HEK293 (cell line): ENCODE data around the gene APPBP2.
A peak's percentile ranks its signal among the peaks of the same experiment; 100 is the strongest.

ENCODE experiments used
- FEZF1 ChIP-seq: fragments of 450-650 bp; formaldehyde crosslinking; IDR thresholded peaks from 2 replicates; pipeline ENCODE4 v1.5.1; 2016; ENCODE audit warnings: missing biosample characterization, missing genetic modification characterization
- KLF10 ChIP-seq: fragments of 450-650 bp; IDR thresholded peaks from 2 replicates; pipeline ENCODE4 v1.5.1; 2018; ENCODE audit warnings: missing biosample characterization, mild to moderate bottlenecking, missing genetic modification characterization
- KLF7 ChIP-seq: fragments of 450-650 bp; formaldehyde crosslinking; IDR thresholded peaks from 2 replicates; pipeline ENCODE4 v1.5.1; 2016; ENCODE audit warnings: missing biosample characterization, missing genetic modification characterization, borderline replicate concordance
- KLF8 ChIP-seq: fragments of 450-650 bp; formaldehyde crosslinking; IDR thresholded peaks from 2 replicates; pipeline ENCODE4 v1.5.1; 2016; ENCODE audit warnings: missing biosample characterization, missing genetic modification characterization
- KLF9 ChIP-seq: fragments of 450-650 bp; formaldehyde crosslinking; IDR thresholded peaks from 2 replicates; pipeline ENCODE4 v1.5.1; 2016; ENCODE audit warnings: missing biosample characterization, missing genetic modification characterization, low read depth
- OSR2 ChIP-seq: fragments of 450-650 bp; formaldehyde crosslinking; IDR thresholded peaks from 2 replicates; pipeline ENCODE4 v1.5.1; 2016; ENCODE audit warnings: missing biosample characterization, missing genetic modification characterization
- PRDM2 ChIP-seq: fragments of 450-650 bp; formaldehyde crosslinking; IDR thresholded peaks from 2 replicates; pipeline ENCODE4 v1.5.1; 2016; ENCODE audit warnings: missing biosample characterization, missing genetic modification characterization, borderline replicate concordance
- SALL2 ChIP-seq: fragments of 450-650 bp; formaldehyde crosslinking; IDR thresholded peaks from 2 replicates; pipeline ENCODE4 v1.5.0; 2017; ENCODE audit warnings: missing biosample characterization, mild to moderate bottlenecking, missing genetic modification characterization, borderline replicate concordance
- SP7 ChIP-seq: fragments of 450-650 bp; formaldehyde crosslinking; IDR thresholded peaks from 2 replicates; pipeline ENCODE4 v1.5.1; 2016; ENCODE audit warnings: missing biosample characterization, missing genetic modification characterization
- ZNF114 ChIP-seq: fragments of 450-650 bp; formaldehyde crosslinking; IDR thresholded peaks from 2 replicates; pipeline ENCODE4 v1.5.0; 2017; ENCODE audit warnings: missing biosample characterization, missing genetic modification characterization
- ZNF214 ChIP-seq: fragments of 450-650 bp; formaldehyde crosslinking; IDR thresholded peaks from 2 replicates; pipeline ENCODE4 v1.5.1; 2017; ENCODE audit warnings: missing biosample characterization, mild to moderate bottlenecking, missing genetic modification characterization, borderline replicate concordance
- ZNF24 ChIP-seq: fragments of 450-650 bp; formaldehyde crosslinking; IDR thresholded peaks from 2 replicates; pipeline ENCODE4 v1.5.1; 2016; ENCODE audit warnings: missing biosample characterization, missing genetic modification characterization
- ZNF311 ChIP-seq: fragments of 450-650 bp; formaldehyde crosslinking; IDR thresholded peaks from 2 replicates; pipeline ENCODE4 v1.5.1; 2017; ENCODE audit warnings: missing biosample characterization, missing genetic modification characterization, borderline replicate concordance
- ZNF354C ChIP-seq: fragments of 450-650 bp; formaldehyde crosslinking; IDR thresholded peaks from 2 replicates; pipeline ENCODE4 v1.5.1; 2016; ENCODE audit warnings: missing biosample characterization, missing genetic modification characterization, low read depth, borderline replicate concordance
- ZNF416 ChIP-seq: fragments of 450-650 bp; formaldehyde crosslinking; IDR thresholded peaks from 2 replicates; pipeline ENCODE4 v1.5.1; 2016; ENCODE audit warnings: missing biosample characterization, missing genetic modification characterization
- ZNF48 ChIP-seq: fragments of 450-650 bp; formaldehyde crosslinking; IDR thresholded peaks from 2 replicates; pipeline ENCODE4 v1.5.1; 2016; ENCODE audit warnings: missing biosample characterization, missing genetic modification characterization
- ZNF501 ChIP-seq: fragments of 450-650 bp; formaldehyde crosslinking; IDR thresholded peaks from 2 replicates; pipeline ENCODE4 v1.5.1; 2016; ENCODE audit warnings: missing biosample characterization, missing genetic modification characterization
- ZNF555 ChIP-seq: fragments of 450-650 bp; formaldehyde crosslinking; conservative IDR thresholded peaks from 2 replicates; pipeline ENCODE4 v1.5.1; 2017; ENCODE audit warnings: missing biosample characterization, mild to moderate bottlenecking, missing genetic modification characterization, inconsistent platforms
- ZNF558 ChIP-seq: fragments of 450-650 bp; formaldehyde crosslinking; IDR thresholded peaks from 2 replicates; pipeline ENCODE4 v1.5.1; 2016; ENCODE audit warnings: missing biosample characterization, missing genetic modification characterization
- ZNF623 ChIP-seq: fragments of 450-650 bp; formaldehyde crosslinking; IDR thresholded peaks from 2 replicates; pipeline ENCODE4 v1.5.1; 2016; ENCODE audit warnings: missing biosample characterization, missing genetic modification characterization
- ZNF626 ChIP-seq: fragments of 450-650 bp; sonication (Bioruptor Pico); formaldehyde crosslinking; IDR thresholded peaks from 2 replicates; pipeline ENCODE4 v1.5.1; 2018; ENCODE audit warnings: missing biosample characterization, missing genetic modification characterization, inconsistent platforms
- ZNF658 ChIP-seq: fragments of 450-650 bp; formaldehyde crosslinking; IDR thresholded peaks from 2 replicates; pipeline ENCODE4; 2016; ENCODE audit warnings: missing biosample characterization, missing genetic modification characterization
- ZNF670 ChIP-seq: fragments of 450-650 bp; formaldehyde crosslinking; IDR thresholded peaks from 2 replicates; pipeline ENCODE4 v1.5.1; 2016; ENCODE audit warnings: missing biosample characterization, missing genetic modification characterization, low read depth
- ZSCAN16 ChIP-seq: fragments of 450-650 bp; formaldehyde crosslinking; IDR thresholded peaks from 2 replicates; pipeline ENCODE4 v1.5.1; 2016; ENCODE audit warnings: missing biosample characterization, missing genetic modification characterization
- TF ChIP-seq, protein P1 (sequence below): fragments of 450-650 bp; formaldehyde crosslinking; optimal IDR thresholded peaks from 2 replicates; pipeline ENCODE3; 2016; ENCODE audit warnings: missing biosample characterization, mild to moderate bottlenecking, missing genetic modification characterization
- TF ChIP-seq, protein P2 (sequence below): IDR thresholded peaks from 2 replicates; pipeline ENCODE4 v1.6.1; 2011; ENCODE audit warnings: mild to moderate bottlenecking, low read depth, low read length, borderline replicate concordance
- TF ChIP-seq, protein P3 (sequence below): fragments of 450-650 bp; formaldehyde crosslinking; IDR thresholded peaks from 2 replicates; pipeline ENCODE4 v1.5.1; 2016; ENCODE audit warnings: missing biosample characterization, missing genetic modification characterization
- TF ChIP-seq, protein P4 (sequence below): sonication (generic); formaldehyde crosslinking; IDR thresholded peaks from 2 replicates; pipeline ENCODE4 v1.8.1; 2022; ENCODE audit warnings: mild to moderate bottlenecking, moderate library complexity, missing genetic modification reagents

The APPBP2 gene

GRCh38 chr17:60525685-60526514 lies at the start of gene APPBP2 (continued):
- TF ChIP-seq, protein P1, sequence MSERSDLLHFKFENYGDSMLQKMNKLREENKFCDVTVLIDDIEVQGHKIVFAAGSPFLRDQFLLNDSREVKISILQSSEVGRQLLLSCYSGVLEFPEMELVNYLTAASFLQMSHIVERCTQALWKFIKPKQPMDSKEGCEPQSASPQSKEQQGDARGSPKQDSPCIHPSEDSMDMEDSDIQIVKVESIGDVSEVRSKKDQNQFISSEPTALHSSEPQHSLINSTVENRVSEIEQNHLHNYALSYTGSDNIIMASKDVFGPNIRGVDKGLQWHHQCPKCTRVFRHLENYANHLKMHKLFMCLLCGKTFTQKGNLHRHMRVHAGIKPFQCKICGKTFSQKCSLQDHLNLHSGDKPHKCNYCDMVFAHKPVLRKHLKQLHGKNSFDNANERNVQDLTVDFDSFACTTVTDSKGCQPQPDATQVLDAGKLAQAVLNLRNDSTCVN = peak; percentile 59
- TF ChIP-seq KLF8 (peak; percentile 88), PRDM2 (tag by site-specific recombination) (no peak), ZNF623 (tag by site-specific recombination) (0 out of 2 replicates have a peak, but pooled peaks have one; percentile 5), ZNF24 (tag by site-specific recombination) (no peak), ZNF214 (tag by site-specific recombination) (no peak), ZNF48 (tag by site-specific recombination) (no peak), ZNF558 (tag by site-specific recombination) (no peak), ZNF670 (tag by site-specific recombination) (no peak), ZNF626 (tag by site-specific recombination) (no peak), OSR2 (no peak), ZNF311 (tag by site-specific recombination) (no peak), FEZF1 (tag by site-specific recombination) (no peak), KLF9 (peak; percentile 83), ZNF416 (tag by site-specific recombination) (no peak), ZNF555 (tag by site-specific recombination) (no peak), KLF10 (tag by site-specific recombination) (no peak), ZNF114 (tag by site-specific recombination) (no peak), SP7 (tag by site-specific recombination) (peak; percentile 89), ZNF501 (tag by site-specific recombination) (peak; percentile 89; the same call in 1 of the 2 replicates), SALL2 (tag by site-specific recombination) (no peak), KLF7 (peak; percentile 73; the same call in 1 of the 2 replicates), ZSCAN16 (tag by site-specific recombination) (0 out of 2 replicates have a peak, but pooled peaks have one; percentile 41), ZNF354C (tag by site-specific recombination) (no peak), ZNF658 (tag by site-specific recombination) (no peak)
- TF ChIP-seq, protein P2, sequence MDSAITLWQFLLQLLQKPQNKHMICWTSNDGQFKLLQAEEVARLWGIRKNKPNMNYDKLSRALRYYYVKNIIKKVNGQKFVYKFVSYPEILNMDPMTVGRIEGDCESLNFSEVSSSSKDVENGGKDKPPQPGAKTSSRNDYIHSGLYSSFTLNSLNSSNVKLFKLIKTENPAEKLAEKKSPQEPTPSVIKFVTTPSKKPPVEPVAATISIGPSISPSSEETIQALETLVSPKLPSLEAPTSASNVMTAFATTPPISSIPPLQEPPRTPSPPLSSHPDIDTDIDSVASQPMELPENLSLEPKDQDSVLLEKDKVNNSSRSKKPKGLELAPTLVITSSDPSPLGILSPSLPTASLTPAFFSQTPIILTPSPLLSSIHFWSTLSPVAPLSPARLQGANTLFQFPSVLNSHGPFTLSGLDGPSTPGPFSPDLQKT = no peak
- TF ChIP-seq, protein P3, sequence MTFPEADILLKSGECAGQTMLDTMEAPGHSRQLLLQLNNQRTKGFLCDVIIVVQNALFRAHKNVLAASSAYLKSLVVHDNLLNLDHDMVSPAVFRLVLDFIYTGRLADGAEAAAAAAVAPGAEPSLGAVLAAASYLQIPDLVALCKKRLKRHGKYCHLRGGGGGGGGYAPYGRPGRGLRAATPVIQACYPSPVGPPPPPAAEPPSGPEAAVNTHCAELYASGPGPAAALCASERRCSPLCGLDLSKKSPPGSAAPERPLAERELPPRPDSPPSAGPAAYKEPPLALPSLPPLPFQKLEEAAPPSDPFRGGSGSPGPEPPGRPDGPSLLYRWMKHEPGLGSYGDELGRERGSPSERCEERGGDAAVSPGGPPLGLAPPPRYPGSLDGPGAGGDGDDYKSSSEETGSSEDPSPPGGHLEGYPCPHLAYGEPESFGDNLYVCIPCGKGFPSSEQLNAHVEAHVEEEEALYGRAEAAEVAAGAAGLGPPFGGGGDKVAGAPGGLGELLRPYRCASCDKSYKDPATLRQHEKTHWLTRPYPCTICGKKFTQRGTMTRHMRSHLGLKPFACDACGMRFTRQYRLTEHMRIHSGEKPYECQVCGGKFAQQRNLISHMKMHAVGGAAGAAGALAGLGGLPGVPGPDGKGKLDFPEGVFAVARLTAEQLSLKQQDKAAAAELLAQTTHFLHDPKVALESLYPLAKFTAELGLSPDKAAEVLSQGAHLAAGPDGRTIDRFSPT (tag by site-specific recombination) = no peak
- TF ChIP-seq, protein P4, sequence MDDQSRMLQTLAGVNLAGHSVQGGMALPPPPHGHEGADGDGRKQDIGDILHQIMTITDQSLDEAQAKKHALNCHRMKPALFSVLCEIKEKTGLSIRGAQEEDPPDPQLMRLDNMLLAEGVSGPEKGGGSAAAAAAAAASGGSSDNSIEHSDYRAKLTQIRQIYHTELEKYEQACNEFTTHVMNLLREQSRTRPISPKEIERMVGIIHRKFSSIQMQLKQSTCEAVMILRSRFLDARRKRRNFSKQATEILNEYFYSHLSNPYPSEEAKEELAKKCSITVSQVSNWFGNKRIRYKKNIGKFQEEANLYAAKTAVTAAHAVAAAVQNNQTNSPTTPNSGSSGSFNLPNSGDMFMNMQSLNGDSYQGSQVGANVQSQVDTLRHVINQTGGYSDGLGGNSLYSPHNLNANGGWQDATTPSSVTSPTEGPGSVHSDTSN (CRISPR knock-in tag) = no peak; the same call in 1 of the 2 replicates
